HepG2 (cell line): Measurements from ENCODE around the gene ZCCHC24. TPM values are rescaled to one million over a fixed set of nuclear protein-coding genes. Genes with fewer than 3 reads are reported as not detected.

Experiments used
- AHR ChIP-seq: IDR thresholded peaks from 2 replicates; pipeline ENCODE4 v1.6.1; 2018; ENCODE audit warnings: missing genetic modification reagents, missing compliant biosample characterization
- ATF7-NPFF ChIP-seq: sonication (generic); formaldehyde crosslinking; IDR thresholded peaks from 2 replicates; pipeline ENCODE4 v1.8.1; 2023; ENCODE audit warnings: mild to moderate bottlenecking, low read depth, missing genetic modification reagents, moderate library complexity
- CCDC6 ChIP-seq: sonication (generic); formaldehyde crosslinking; IDR thresholded peaks from 2 replicates; pipeline ENCODE4 v1.8.1; 2022; ENCODE audit warnings: mild to moderate bottlenecking, missing genetic modification reagents, moderate library complexity
- HOXA7 ChIP-seq: sonication (generic); formaldehyde crosslinking; IDR thresholded peaks from 2 replicates; pipeline ENCODE4 v1.8.1; 2022; ENCODE audit warnings: mild to moderate bottlenecking, missing genetic modification reagents, moderate library complexity
- MYC ChIP-seq: sonication (generic); formaldehyde crosslinking; IDR thresholded peaks from 2 replicates; pipeline ENCODE4 v1.9.0; 2021; ENCODE audit warnings: missing genetic modification reagents, borderline replicate concordance
- PHF8 ChIP-seq: sonication (generic); formaldehyde crosslinking; IDR thresholded peaks from 2 replicates; pipeline ENCODE4 v1.5.0; 2020; ENCODE audit warnings: missing genetic modification reagents
- PLRG1 ChIP-seq: fragments of 450-650 bp; conservative IDR thresholded peaks from 2 replicates; pipeline ENCODE4 v1.6.1; 2016
- RFX5 ChIP-seq: IDR thresholded peaks from 2 replicates; pipeline ENCODE4 v1.6.1; 2011; ENCODE audit warnings: low read depth, low read length, improper control_type of control experiment
- TBP ChIP-seq: sonication (generic); formaldehyde crosslinking; IDR thresholded peaks from 2 replicates; pipeline ENCODE4 v1.5.0; 2020; ENCODE audit warnings: missing genetic modification reagents
- ZC3H4 ChIP-seq: sonication (generic); formaldehyde crosslinking; IDR thresholded peaks from 2 replicates; pipeline ENCODE4 v1.4.0; 2020; ENCODE audit warnings: missing genetic modification reagents, borderline replicate concordance
- ZFP36L2 ChIP-seq: sonication (generic); formaldehyde crosslinking; IDR thresholded peaks from 2 replicates; pipeline ENCODE4 v1.4.0; 2020; ENCODE audit warnings: missing genetic modification reagents
- ZKSCAN5 ChIP-seq: sonication (generic); formaldehyde crosslinking; IDR thresholded peaks from 2 replicates; pipeline ENCODE4 v1.5.1; 2020; ENCODE audit warnings: mild to moderate bottlenecking, missing genetic modification reagents
- ZNF180 ChIP-seq: sonication (generic); formaldehyde crosslinking; IDR thresholded peaks from 2 replicates; pipeline ENCODE4 v1.4.0; 2020; ENCODE audit warnings: low read depth, missing genetic modification reagents, borderline replicate concordance
- ZNF296 ChIP-seq: sonication (generic); formaldehyde crosslinking; conservative IDR thresholded peaks from 2 replicates; pipeline ENCODE4 v1.5.0; 2020; ENCODE audit warnings: mild to moderate bottlenecking, missing genetic modification reagents
- ZNF3 ChIP-seq: IDR thresholded peaks from 2 replicates; pipeline ENCODE4 v1.7.0; 2017; ENCODE audit warnings: inconsistent platforms
- ZNF33A ChIP-seq: sonication (generic); formaldehyde crosslinking; IDR thresholded peaks from 2 replicates; pipeline ENCODE4 v1.5.1; 2020; ENCODE audit warnings: missing genetic modification reagents, mild to moderate bottlenecking, moderate library complexity, borderline replicate concordance
- ZNF354B ChIP-seq: sonication (generic); formaldehyde crosslinking; IDR thresholded peaks from 2 replicates; pipeline ENCODE4 v1.8.0; 2022; ENCODE audit warnings: mild to moderate bottlenecking, missing genetic modification reagents
- ZNF530 ChIP-seq: sonication (generic); formaldehyde crosslinking; IDR thresholded peaks from 2 replicates; pipeline ENCODE4 v1.5.0; 2020; ENCODE audit warnings: low read depth, mild to moderate bottlenecking, missing genetic modification reagents
- ZNF607 ChIP-seq: sonication (generic); formaldehyde crosslinking; IDR thresholded peaks from 2 replicates; pipeline ENCODE4 v1.5.1; 2020; ENCODE audit warnings: missing genetic modification reagents, mild to moderate bottlenecking, borderline replicate concordance
- ZNF672 ChIP-seq: sonication (generic); formaldehyde crosslinking; IDR thresholded peaks from 2 replicates; pipeline ENCODE4 v1.8.1; 2022; ENCODE audit warnings: missing genetic modification reagents
- polyA plus RNA-seq, 8 experiments: library from polyadenylated mRNA; depleted of rRNA in 3 of 8; stranded (reverse) in 7 of 8; unstranded in 1 of 8; fragments of >200 nt; fragmentation: Illumina TruSeq in 4 of 8; extraction: Trizol in 4 of 8; gene quantifications; 2 replicates each; pipeline versions ENCODE4 v1.2.1 to v1.2.3, GENCODE V29; 2011 to 2016; ENCODE audit warnings: low read depth in 4 of 8, missing spikeins in 1 of 8, mixed read lengths in 1 of 8; ENCODE audit not compliant: insufficient read depth in 1 of 8
- total RNA-seq, 5 experiments: library from RNA; depleted of rRNA; stranded (reverse); fragments of >200 nt; fragmentation: Illumina TruSeq; extraction: Trizol; gene quantifications; 2 replicates each; pipeline ENCODE4 v1.2.3, GENCODE V29; 2016; ENCODE audit warnings: low read depth in 1 of 5
- TF ChIP-seq, protein P1 (sequence below): sonication (generic); formaldehyde crosslinking; IDR thresholded peaks from 2 replicates; pipeline ENCODE4 v1.9.0; 2022; ENCODE audit warnings: low read depth, missing genetic modification reagents
- TF ChIP-seq, protein P2 (sequence below): sonication (generic); formaldehyde crosslinking; IDR thresholded peaks from 2 replicates; pipeline ENCODE4 v1.4.0; 2020; ENCODE audit warnings: missing genetic modification reagents
- TF ChIP-seq, protein P3 (sequence below): conservative IDR thresholded peaks from 2 replicates; pipeline ENCODE4 v1.6.1; 2018; ENCODE audit warnings: missing genetic modification reagents
- TF ChIP-seq, protein P4 (sequence below): sonication (generic); formaldehyde crosslinking; IDR thresholded peaks from 2 replicates; pipeline ENCODE4 v1.5.1; 2020; ENCODE audit warnings: missing genetic modification reagents, mild to moderate bottlenecking, borderline replicate concordance

Gene ZCCHC24
- total and polyA plus RNA-seq, 2 of the 13 experiments (the other 11 are each of a cell fraction or from before 2014, with no cell fraction given) = 3.1 to 7.9 TPM

DNA sequence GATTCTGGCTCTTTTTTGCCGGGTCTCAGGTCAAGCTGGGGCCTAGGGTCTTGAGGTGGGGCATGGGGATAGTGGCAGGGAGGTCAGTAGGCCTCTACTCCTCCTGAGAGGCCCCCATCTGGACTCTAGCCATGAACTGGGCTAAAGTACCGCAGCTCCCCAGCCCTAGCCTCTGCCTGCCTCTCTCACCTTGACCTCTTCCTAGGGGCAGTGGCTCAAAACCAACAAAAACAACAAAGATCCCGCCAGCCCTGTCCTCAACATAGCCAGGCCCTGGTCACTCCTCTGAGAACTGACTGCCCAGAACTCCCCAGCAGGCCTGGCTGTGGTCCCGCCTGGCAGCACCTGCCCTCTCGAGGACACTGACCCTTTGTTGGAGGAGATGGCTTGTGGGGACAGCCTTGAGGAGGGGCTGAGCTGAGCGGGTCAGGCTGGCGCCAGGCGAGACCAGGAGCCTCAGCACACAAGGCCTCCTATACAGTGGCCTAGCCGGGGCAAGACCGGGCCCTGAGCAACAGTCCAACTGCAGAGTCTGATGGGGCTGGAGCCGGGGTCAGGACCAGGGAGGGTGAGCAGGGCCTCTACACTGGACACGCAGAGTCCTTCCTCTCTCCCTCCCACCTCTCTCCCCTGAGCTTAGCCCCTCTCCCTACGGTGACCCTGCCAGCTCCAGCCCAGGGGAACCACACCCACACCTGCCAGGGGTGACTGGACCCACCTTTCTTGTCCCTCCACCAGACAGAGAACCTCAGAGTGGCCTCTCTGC, 109.8 kb downstream of the ZCCHC24 start (continued):
- no peak for TF ChIP-seq ZNF33A
- TF ChIP-seq ZNF354B (CRISPR knock-in tag) = no peak
- TF ChIP-seq, protein P1, sequence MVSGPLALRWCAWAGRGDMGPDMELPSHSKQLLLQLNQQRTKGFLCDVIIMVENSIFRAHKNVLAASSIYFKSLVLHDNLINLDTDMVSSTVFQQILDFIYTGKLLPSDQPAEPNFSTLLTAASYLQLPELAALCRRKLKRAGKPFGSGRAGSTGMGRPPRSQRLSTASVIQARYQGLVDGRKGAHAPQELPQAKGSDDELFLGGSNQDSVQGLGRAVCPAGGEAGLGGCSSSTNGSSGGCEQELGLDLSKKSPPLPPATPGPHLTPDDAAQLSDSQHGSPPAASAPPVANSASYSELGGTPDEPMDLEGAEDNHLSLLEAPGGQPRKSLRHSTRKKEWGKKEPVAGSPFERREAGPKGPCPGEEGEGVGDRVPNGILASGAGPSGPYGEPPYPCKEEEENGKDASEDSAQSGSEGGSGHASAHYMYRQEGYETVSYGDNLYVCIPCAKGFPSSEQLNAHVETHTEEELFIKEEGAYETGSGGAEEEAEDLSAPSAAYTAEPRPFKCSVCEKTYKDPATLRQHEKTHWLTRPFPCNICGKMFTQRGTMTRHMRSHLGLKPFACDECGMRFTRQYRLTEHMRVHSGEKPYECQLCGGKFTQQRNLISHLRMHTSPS (CRISPR knock-in tag) = peak; percentile 93
- no peak for TF ChIP-seq ZFP36L2 (CRISPR knock-in tag)
- TF ChIP-seq, protein P2, sequence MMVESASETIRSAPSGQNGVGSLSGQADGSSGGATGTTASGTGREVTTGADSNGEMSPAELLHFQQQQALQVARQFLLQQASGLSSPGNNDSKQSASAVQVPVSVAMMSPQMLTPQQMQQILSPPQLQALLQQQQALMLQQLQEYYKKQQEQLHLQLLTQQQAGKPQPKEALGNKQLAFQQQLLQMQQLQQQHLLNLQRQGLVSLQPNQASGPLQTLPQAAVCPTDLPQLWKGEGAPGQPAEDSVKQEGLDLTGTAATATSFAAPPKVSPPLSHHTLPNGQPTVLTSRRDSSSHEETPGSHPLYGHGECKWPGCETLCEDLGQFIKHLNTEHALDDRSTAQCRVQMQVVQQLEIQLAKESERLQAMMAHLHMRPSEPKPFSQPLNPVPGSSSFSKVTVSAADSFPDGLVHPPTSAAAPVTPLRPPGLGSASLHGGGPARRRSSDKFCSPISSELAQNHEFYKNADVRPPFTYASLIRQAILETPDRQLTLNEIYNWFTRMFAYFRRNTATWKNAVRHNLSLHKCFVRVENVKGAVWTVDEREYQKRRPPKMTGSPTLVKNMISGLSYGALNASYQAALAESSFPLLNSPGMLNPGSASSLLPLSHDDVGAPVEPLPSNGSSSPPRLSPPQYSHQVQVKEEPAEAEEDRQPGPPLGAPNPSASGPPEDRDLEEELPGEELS (CRISPR knock-in tag) = peak; percentile 82
- no peak for TF ChIP-seq ZC3H4 (CRISPR knock-in tag)
- TF ChIP-seq PHF8 (CRISPR knock-in tag) = peak; percentile 75
- TF ChIP-seq TBP (CRISPR knock-in tag) = no peak
- TF ChIP-seq, protein P3, sequence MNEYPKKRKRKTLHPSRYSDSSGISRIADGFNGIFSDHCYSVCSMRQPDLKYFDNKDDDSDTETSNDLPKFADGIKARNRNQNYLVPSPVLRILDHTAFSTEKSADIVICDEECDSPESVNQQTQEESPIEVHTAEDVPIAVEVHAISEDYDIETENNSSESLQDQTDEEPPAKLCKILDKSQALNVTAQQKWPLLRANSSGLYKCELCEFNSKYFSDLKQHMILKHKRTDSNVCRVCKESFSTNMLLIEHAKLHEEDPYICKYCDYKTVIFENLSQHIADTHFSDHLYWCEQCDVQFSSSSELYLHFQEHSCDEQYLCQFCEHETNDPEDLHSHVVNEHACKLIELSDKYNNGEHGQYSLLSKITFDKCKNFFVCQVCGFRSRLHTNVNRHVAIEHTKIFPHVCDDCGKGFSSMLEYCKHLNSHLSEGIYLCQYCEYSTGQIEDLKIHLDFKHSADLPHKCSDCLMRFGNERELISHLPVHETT = no peak; the same call in 1 of the 2 replicates
- TF ChIP-seq HOXA7 = no peak
- no peak for TF ChIP-seq ZNF3 (CRISPR knock-in tag)
- TF ChIP-seq ZNF672 = no peak
- no peak for TF ChIP-seq PLRG1
- peak; percentile 93 for TF ChIP-seq CCDC6 (CRISPR knock-in tag)
- no peak for TF ChIP-seq ZNF530 (CRISPR knock-in tag)
- TF ChIP-seq ZNF180 = no peak
- no peak for TF ChIP-seq RFX5
- no peak; the same call in 1 of the 2 replicates for TF ChIP-seq ZKSCAN5 (CRISPR knock-in tag)
- TF ChIP-seq AHR (CRISPR knock-in tag) = 0 out of 2 replicates have a peak, but pooled peaks have one; percentile 34
- 0 out of 2 replicates have a peak, but pooled peaks have one; percentile 36 for TF ChIP-seq ZNF607
- TF ChIP-seq ZNF296 (CRISPR knock-in tag) = peak; percentile 100
- TF ChIP-seq, protein P4, sequence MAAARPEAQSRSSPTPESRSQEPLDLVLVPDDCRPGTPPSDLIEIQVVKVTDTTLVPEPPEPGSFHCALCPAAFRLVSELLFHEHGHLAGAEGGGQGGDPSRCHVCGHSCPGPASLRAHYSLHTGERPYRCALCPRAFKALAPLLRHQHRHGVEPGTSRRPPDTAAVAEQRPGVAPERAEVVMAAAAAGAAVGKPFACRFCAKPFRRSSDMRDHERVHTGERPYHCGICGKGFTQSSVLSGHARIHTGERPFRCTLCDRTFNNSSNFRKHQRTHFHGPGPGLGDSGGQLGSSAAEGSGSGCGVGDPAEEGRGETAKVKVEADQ (CRISPR knock-in tag) = peak; percentile 74; the same call in 1 of the 2 replicates
- peak; percentile 82 for TF ChIP-seq MYC (CRISPR knock-in tag)
- peak; percentile 59; the same call in 1 of the 2 replicates for TF ChIP-seq ATF7-NPFF (CRISPR knock-in tag)
